RWPE1 (cell line): ENCODE measurements around the gene ACYP2.

Experiments
- CTCF ChIA-PET: fragments of 350-600 bp; sonication (Branson Sonifier 250); formaldehyde crosslinking; extraction: SDS; loops from one replicate; lab custom pipeline; 2021; lab: Yijun Ruan, JAX
- POLR2A ChIA-PET: fragments of 400-600 bp; formaldehyde crosslinking; extraction: SDS; loops from one replicate; lab custom pipeline; 2020; ENCODE audit warnings: antibody characterized with exemption; ENCODE audit not compliant: low non-redundant PET; lab: Yijun Ruan, JAX
- DNase-seq: peaks from one replicate; pipeline ENCODE4 v3.0.0; 2012; ENCODE audit warnings: low spot score
- H3K27ac ChIP-seq: fragments of 450-650 bp; 2 replicates; pipeline ENCODE4 v1.5.1; 2017
- TF ChIP-seq, protein P1 (sequence below): fragments of 450-650 bp; conservative IDR thresholded peaks from 2 replicates; pipeline ENCODE4 v1.5.1; 2017; ENCODE audit warnings: low read depth, mild to moderate bottlenecking

The ACYP2 gene

DNA sequence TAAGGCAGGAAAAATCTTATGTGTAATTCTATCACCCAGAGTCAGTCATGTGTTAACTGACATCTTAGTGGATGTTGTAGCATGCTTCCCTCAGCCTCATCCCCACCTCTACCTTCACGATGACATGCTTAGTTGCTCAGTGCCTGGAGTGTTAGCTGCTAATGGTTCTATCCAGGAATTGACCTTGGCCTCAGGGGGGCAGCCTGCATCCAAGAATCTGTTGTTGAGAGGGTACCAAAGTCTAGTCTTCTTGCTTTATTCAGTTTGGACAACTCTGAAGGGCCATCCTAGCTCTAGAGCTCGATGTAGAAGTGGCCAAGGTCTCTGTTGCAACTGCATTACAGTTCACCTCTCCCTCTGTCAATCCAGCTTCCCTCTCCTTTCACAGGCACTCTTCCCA, 61.2 kb downstream of the ACYP2 start:
- ChIA-PET CTCF (interaction anchor here (0.5 to 1.1 kb wide), 6 partner anchors 19 to 458 kb away, joined by 3 to 6 read pairs (median 3); no protein-coding TSS in a partner anchor), POLR2A (no interaction called here)
- no peak for DNase-seq
- H3K27ac ChIP-seq: no peak overlapping the region
- TF ChIP-seq, protein P1, sequence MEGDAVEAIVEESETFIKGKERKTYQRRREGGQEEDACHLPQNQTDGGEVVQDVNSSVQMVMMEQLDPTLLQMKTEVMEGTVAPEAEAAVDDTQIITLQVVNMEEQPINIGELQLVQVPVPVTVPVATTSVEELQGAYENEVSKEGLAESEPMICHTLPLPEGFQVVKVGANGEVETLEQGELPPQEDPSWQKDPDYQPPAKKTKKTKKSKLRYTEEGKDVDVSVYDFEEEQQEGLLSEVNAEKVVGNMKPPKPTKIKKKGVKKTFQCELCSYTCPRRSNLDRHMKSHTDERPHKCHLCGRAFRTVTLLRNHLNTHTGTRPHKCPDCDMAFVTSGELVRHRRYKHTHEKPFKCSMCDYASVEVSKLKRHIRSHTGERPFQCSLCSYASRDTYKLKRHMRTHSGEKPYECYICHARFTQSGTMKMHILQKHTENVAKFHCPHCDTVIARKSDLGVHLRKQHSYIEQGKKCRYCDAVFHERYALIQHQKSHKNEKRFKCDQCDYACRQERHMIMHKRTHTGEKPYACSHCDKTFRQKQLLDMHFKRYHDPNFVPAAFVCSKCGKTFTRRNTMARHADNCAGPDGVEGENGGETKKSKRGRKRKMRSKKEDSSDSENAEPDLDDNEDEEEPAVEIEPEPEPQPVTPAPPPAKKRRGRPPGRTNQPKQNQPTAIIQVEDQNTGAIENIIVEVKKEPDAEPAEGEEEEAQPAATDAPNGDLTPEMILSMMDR: no peak; the same call in 1 of the 2 replicates

DNA sequence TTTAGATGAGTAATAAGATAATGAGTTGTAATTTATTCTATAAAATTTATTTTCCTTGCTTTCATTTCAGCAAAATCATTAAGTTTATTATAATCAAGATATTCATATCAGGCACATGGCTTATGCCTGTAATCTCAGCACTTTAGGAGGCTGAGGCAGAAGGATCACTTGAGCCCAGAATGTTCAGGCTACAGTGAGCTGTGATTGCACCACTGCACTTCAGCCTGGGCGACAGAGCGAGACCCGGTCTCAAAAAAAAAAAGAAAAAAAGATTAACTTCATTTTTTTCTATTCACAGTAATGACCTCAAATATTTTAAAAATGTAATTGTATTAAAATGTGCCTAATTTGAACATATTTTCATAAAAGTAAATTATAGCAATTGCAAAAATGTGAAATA, 67.9 kb downstream of the ACYP2 start:
- ChIA-PET POLR2A (no interaction called here), CTCF (no interaction called here)
- DNase-seq: no peak
- H3K27ac ChIP-seq: no peak overlapping the region
- TF ChIP-seq, protein P1: no peak

DNA sequence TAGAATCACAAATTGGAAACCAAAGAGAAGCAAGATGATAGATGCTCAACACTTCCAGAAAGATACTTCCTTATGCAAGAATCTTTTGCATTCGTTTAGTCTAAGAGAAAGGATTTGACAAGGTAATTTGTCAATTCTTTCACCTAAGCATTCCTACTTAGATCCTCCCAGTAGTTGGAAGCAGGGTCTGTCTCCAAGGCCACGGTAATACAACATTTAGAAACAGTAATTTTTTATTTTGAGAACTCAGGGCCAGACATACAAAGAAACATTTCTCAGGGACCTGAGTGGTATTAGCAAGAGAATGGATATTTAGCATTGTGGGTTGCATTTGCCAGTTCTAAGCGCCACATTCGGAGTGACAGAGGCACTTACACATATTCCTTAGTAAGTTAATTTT, 68.6 kb downstream of the ACYP2 start:
- TF ChIP-seq, protein P1: no peak
- no peak overlapping the region for H3K27ac ChIP-seq
- ChIA-PET CTCF (no interaction called here), POLR2A (no interaction called here)
- no peak for DNase-seq

DNA sequence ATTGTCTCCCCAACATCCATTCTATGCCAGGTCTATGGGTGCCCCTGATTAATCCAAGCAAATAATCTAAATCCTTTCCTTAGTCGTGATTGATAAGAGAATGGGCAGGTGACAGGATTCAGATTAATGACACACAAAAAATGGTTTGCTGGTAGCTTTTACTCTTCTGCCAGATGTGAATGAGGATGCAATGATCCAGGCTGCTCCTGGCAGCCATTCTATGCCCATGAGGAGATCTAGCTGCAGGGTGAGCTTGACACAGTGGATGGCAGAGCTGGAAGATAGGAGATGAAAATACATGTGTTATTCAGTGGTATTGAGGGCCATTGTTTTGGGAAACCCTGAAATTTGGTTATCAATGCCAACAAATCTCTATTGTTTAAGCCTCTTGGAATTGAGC, 69.7 kb downstream of the ACYP2 start:
- no peak overlapping the region for H3K27ac ChIP-seq
- CTCF ChIA-PET: no interaction called here
- POLR2A ChIA-PET: no interaction called here
- no peak for DNase-seq
- TF ChIP-seq, protein P1: no peak

DNA sequence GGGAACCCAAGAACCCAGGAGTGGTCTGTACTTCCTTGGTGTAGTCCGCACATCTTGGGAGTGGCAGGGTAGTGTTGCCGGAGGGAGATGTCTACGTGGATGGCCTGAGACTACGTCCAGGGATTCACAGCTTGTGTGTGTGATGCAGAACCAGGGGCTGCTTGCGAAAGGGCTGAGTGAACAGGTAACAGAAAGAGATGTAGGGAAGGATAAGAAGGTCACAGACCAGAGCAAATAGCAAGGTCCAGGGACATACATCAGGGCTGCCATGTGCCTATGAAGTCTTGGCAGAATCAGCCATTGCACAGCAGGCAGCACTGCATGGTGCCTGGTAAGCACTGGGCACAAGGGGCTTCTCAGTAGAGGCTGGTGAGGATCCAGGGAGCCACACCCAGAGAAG, 71.9 kb downstream of the ACYP2 start:
- H3K27ac ChIP-seq: no peak overlapping the region
- ChIA-PET CTCF (interaction anchor here (0.5 to 0.6 kb wide), 2 partner anchors 16 to 30 kb away, joined by 3 to 5 read pairs; no protein-coding TSS in a partner anchor), POLR2A (no interaction called here)
- TF ChIP-seq, protein P1: no peak
- DNase-seq: no peak

DNA sequence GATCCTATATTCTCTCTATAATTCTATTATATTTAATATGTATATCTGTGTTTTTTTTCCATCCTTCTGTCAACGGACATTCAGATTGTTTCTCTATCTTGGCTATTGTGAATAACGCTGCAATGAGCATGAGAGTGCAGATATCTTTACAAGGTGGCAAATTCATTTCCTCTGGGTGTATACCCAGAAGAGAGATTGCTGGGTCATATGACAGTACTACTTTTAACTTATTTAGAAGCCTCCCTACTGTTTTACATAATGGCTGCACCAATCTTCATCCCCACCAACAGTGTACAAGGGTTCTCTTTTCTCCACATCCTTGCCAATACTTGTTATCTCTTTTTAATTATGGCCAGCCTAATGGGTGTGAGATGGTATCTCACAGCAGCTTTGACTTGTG, 74.1 kb downstream of the ACYP2 start:
- no peak for DNase-seq
- TF ChIP-seq, protein P1: no peak
- H3K27ac ChIP-seq: no peak overlapping the region
- CTCF ChIA-PET: no interaction called here
- POLR2A ChIA-PET: no interaction called here
